ENCODE data around the gene SLCO2A1.

DNA sequence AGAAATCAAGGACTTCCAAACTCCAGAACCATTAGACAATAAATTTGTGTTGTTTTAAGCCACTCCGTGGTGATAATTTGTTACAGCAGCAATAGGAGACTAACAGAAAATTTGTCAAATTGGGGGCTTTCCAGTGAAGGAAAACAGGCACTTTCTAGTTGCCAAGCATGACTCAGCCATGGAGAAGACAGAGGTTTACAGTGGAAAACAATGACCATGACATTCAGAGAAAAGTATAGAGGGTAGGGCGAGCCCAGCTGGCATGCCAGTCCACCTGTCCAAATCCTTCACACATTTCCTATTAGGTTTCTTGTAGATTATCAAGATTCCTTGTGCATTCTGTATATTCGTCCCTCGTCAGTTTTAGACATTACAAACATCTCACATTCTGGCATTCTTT is 24.9 kb downstream of the SLCO2A1 start:
- no peak for TF ChIP-seq POLR2AphosphoS5 (IDR thresholded peaks at IDR 0.05; ENCODE audit: borderline replicate concordance, low read depth, low read length)
- no peak for TF ChIP-seq FOXP2 (optimal IDR thresholded peaks at IDR 0.05; ENCODE audit: control extremely low read depth, extremely low read length, insufficient read depth)
- TF ChIP-seq EZH2 (IDR thresholded peaks at IDR 0.05): no peak

All from SK-N-MC (cell line).